ENCODE results near the gene GLRA1.
"Not testable (repeated sequence)": the region's sequence is repeated elsewhere in the genome, so short reads cannot be mapped to it uniquely, and the experiment has no call there.

The GLRA1 gene

GRCh38 chr5:151880324-151880723, 44.3 kb downstream of the GLRA1 start:
- peak; percentile 82 for DNase-seq

DNA sequence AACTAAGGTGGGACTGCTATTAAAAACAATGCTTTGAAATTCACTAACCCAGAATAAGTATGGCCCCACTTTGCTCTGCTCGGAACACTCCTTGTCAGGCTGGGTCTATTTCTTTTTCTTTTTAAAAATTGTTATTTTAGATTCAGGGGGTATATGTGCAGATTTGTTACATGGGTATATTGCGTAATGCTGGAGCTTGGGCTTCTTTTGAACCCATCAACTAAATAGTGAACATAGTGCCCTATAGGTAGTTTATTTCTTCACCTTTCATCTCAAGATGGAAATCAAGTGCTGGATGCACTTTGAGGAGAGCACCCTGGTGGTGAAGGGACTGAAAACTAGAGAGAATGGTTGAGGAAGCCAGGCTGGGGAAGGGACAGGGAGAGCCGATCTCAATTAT, 51.0 kb downstream of the GLRA1 start:
- DNase-seq: no peak

GRCh38 chr5:151872701-151873100, 52.0 kb downstream of the GLRA1 start:
- no peak for DNase-seq

GRCh38 chr5:151870820-151871219, 53.8 kb downstream of the GLRA1 start:
- peak; percentile 23 for DNase-seq

GRCh38 chr5:151870271-151870670, 54.4 kb downstream of the GLRA1 start:
- DNase-seq: no peak

- no peak for DNase-seq
Measured at GRCh38 chr5:151869843-151870242, 54.8 kb downstream of the GLRA1 start.

DNA sequence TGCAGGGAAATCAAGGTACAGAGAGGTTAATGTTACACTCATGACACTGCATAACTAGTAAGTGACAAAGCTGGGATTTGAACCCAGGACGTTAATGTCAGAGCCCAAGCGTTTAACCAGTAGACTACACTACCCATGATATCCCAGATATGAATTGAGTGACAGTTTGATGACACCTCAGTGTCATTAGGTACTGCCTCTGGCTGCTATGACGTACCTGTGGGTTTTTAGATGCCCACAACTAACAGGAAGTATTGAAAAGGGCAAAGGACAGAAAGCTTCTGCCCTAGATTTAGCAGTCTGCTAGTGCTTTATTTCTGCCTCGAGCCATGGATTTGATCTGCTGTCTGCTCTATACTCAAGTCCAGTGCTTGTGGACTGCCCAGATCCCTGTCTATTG, 56.2 kb downstream of the GLRA1 start:
- DNase-seq: no peak

DNA sequence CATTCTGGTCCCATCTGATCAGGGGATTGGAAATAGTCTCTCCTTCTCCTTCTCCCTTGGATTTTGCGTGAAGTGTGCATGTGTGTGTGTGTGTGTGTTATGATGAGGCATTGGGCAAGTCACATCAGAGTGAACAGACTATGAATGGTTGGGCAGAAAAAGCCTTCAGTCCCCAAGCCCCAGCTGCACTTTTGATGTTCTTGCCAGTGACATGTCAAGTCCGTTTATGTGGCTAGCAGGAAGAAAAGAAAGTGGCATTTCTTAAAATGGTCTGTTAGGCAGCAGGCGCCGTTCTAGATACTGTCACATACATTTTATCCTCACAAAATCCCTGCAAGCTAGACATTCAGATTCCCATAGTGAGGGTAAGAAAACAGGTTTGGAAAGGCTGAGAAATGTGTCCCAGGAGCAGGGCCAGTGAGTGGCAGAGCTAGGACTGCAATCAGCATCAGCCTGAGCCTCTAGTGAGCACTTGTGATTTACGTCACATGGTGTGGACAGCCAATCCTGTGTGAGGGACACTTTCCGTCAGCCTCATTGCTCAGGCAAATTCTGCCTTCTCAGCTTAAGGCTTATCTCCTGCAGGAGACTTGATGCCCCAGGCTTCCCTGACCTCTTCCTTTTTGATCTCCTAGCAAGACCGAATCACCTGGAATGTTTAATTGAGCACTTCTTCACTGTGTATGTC, 60.4 kb downstream of the GLRA1 start:
- no peak for DNase-seq

DNA sequence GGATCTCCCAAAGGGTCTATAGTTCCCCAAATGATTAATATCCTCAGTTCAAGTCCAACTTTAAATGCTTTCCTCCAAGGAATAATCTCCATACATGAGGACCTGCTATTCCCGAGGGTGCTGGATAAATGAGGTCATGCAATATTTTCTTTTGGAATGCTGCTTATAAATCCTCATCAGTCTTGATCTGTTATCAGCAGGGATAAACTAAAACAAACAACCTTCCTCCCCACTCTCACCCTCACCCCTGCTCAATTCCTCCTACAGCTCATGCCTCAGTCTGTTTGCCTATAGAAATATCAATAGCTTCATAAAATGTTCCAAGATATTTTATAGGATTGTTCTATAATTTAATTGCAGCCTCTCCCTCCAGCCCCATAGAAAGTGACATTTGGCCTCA, 61.1 kb downstream of the GLRA1 start:
- DNase-seq: no peak

- no peak for DNase-seq
Measured at GRCh38 chr5:151862811-151863472, 61.7 kb downstream of the GLRA1 start.

DNA sequence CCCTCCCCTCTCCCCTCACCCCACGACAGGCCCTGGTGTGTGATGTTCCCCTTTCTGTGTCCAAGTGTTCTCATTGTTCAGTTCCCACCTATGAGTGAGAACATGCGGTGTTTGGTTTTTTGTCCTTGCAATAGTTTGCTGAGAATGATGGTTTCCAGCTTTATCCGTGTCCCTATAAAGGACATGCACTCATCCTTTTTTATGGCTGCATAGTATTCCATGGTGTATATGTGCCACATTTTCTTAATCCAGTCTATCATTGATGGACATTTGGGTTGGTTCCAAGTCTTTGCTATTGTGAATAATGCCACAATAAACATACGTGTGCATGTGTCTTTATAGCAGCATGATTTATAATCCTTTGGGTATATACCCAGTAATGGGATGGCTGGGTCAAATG, 63.8 kb downstream of the GLRA1 start:
- not testable (repeated sequence) for DNase-seq

- DNase-seq: no peak
Measured at GRCh38 chr5:151856861-151857260, 67.8 kb downstream of the GLRA1 start.

DNA sequence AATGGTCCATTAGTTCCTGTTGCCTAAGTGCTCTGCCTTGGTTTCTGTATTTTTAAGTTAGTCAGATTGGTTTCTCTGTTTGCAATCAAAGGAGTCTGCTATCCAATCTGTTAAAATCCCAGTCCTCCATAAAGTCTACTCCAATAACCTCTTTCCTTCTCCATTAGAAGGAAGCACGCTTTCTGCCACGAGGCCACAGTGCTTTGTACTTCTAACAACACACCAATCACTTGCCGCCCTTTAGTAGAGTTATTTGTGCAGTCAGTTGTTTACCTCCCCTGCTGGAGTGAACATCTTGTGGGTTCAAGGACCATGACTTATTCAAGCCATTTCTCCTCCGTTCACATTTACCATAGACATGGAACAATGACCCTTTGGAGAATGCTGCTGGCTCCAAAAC, 69.0 kb downstream of the GLRA1 start:
- DNase-seq: no peak

GRCh38 chr5:151847871-151848270, 76.8 kb downstream of the GLRA1 start:
- no peak for DNase-seq

DNA sequence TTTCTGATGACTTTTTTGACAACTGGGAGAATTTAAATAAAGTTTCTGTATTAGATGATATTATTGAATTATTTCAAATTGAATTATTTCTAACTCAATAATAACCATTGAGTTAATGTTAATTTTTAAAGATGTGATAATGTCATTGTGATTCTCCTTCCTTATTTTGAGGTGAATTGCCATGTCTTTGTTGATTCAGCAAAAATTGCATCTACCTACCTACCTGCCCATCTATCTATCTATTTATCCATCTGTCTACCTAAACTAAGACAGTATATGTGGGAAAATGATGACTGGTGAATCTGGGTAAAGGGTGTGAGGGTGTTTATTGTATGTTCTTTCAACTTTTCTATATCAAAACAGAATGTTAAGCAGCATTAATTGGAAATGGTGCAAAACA, 77.9 kb downstream of the GLRA1 start:
- no peak for DNase-seq

DNA sequence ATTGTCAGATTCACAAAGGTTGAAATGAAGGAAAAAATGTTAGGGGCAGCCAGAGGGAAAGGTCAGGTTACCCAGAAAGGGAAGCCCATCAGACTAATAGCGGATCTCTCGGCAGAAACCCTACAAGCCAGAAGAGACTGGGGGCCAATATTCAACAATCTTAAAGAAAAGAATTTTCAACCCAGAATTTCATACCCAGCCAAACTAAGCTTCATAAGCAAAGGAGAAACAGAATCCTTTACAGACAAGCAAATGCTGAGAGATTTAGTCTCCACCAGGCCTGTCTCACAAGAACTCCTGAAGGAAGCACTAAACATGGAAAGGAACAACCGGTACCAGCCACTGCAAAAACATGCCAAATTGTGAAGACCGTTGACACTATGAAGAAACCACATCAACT, 91.8 kb downstream of the GLRA1 start:
- DNase-seq: not testable (repeated sequence)

- no peak for DNase-seq
Measured at GRCh38 chr5:151829370-151829769, 95.3 kb downstream of the GLRA1 start.

DNA sequence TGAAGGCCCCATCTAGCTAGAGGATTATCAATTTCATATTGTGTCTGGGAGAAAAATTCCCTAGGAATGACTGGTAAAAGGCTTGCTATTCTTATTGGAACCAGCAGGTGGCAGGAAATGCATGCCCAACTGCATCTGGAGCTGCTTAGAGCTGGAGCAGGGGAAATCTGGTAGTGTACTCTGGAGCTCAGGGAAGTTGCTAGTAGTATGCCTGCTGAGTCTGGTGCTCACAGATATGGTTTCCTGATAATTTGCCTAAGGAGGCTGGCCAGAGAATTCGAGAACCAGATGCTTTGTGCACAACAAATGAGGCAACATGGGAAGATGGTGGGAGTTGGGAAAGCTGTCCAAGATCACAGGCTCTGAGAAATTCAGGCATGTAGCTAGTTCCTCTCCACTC, 99.2 kb downstream of the GLRA1 start:
- DNase-seq: peak; percentile 7

DNA sequence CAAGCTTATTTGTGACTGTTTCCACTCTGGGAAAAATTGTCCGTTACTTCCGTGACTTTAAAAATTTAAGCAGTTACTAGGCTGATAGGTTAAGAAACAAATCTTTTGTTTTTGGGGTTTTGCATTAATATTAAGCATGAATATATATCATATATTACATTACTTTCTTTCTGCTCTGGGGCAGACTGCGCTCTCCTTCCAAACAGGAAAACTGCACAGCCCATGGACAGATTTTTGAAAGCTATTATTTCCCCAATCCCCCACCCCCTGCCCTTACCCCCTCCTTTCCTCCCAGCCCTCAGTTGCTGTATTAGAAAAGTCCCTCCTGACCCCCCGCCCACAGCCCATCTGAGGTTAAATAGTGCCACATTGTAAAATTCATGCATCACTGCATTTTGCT, 102.5 kb downstream of the GLRA1 start:
- DNase-seq: no peak

- DNase-seq: no peak
Measured at GRCh38 chr5:151820903-151821302, 103.7 kb downstream of the GLRA1 start.

GRCh38 chr5:151820271-151820670, 104.4 kb downstream of the GLRA1 start:
- DNase-seq: no peak

- DNase-seq: peak; percentile 65
Measured at GRCh38 chr5:151819830-151820229, 104.8 kb downstream of the GLRA1 start.

GRCh38 chr5:151815051-151815450, 109.6 kb downstream of the GLRA1 start:
- no peak for DNase-seq

- no peak for DNase-seq
Measured at GRCh38 chr5:151812757-151813309, 111.8 kb downstream of the GLRA1 start.
